WTC11 (cell line): ENCODE measurements around the gene LRRC9.

Experiments
- TF ChIP-seq, protein P1 (sequence below): fragments of 200-600 bp; IDR thresholded peaks from 2 replicates; pipeline ENCODE4 v1.8.0; 2022; ENCODE audit warnings: antibody characterized with exemption
- TF ChIP-seq, protein P2 (sequence below): sonication (generic); formaldehyde crosslinking; conservative IDR thresholded peaks from 2 replicates; pipeline ENCODE4 v1.8.1; 2023; ENCODE audit warnings: mild to moderate bottlenecking, low read depth, missing genetic modification reagents, moderate library complexity

DNA sequence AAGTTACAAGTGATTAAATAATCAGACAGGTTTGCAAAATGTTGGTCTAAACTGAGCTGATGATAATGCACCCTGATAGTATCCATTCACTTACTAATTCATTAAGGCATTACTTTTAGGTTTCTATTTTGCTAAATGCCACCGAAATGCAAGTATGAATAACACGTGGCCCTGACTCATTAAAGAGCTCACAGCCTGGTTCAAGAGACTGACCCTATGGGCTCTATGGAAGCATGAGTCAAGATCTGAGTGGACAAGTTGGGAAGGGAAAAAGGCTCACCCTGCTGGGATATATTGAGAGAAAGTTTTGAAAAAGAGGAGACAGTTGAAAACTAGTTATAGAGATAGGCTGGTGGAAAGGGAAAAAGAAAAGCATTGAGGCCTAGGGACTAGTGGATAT is 14.8 kb upstream of the LRRC9 start:
- TF ChIP-seq, protein P1, sequence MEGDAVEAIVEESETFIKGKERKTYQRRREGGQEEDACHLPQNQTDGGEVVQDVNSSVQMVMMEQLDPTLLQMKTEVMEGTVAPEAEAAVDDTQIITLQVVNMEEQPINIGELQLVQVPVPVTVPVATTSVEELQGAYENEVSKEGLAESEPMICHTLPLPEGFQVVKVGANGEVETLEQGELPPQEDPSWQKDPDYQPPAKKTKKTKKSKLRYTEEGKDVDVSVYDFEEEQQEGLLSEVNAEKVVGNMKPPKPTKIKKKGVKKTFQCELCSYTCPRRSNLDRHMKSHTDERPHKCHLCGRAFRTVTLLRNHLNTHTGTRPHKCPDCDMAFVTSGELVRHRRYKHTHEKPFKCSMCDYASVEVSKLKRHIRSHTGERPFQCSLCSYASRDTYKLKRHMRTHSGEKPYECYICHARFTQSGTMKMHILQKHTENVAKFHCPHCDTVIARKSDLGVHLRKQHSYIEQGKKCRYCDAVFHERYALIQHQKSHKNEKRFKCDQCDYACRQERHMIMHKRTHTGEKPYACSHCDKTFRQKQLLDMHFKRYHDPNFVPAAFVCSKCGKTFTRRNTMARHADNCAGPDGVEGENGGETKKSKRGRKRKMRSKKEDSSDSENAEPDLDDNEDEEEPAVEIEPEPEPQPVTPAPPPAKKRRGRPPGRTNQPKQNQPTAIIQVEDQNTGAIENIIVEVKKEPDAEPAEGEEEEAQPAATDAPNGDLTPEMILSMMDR = no peak
- TF ChIP-seq, protein P2, sequence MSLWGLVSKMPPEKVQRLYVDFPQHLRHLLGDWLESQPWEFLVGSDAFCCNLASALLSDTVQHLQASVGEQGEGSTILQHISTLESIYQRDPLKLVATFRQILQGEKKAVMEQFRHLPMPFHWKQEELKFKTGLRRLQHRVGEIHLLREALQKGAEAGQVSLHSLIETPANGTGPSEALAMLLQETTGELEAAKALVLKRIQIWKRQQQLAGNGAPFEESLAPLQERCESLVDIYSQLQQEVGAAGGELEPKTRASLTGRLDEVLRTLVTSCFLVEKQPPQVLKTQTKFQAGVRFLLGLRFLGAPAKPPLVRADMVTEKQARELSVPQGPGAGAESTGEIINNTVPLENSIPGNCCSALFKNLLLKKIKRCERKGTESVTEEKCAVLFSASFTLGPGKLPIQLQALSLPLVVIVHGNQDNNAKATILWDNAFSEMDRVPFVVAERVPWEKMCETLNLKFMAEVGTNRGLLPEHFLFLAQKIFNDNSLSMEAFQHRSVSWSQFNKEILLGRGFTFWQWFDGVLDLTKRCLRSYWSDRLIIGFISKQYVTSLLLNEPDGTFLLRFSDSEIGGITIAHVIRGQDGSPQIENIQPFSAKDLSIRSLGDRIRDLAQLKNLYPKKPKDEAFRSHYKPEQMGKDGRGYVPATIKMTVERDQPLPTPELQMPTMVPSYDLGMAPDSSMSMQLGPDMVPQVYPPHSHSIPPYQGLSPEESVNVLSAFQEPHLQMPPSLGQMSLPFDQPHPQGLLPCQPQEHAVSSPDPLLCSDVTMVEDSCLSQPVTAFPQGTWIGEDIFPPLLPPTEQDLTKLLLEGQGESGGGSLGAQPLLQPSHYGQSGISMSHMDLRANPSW = no peak
